Kidney tubule cell (primary cell): ENCODE measurements around the gene EGLN3.

Experiments used
- DNase-seq: peaks from one replicate; pipeline ENCODE4 v3.0.0-alpha.2; 2018; ENCODE audit warnings: low spot score

The EGLN3 gene

DNA sequence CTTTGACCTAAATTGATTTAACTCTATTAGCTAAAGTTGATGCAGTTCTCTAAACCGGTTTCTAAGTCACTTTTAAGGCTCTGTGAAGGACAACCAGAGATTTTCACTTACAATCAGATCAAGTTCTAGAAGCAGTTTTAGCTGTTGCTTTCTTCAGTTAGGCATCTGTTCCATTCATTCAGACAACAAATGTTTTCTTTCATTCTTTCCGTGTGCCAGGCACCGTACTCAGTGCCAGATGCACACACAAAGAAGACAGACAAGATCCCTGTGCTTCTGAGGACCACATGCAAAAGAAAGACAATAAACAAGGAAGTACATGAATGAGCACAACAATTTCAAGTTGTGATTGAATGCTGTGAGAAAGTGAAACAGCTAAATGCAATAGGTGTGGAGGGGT is 11.1 kb upstream of the EGLN3 start:
- no peak for DNase-seq

DNA sequence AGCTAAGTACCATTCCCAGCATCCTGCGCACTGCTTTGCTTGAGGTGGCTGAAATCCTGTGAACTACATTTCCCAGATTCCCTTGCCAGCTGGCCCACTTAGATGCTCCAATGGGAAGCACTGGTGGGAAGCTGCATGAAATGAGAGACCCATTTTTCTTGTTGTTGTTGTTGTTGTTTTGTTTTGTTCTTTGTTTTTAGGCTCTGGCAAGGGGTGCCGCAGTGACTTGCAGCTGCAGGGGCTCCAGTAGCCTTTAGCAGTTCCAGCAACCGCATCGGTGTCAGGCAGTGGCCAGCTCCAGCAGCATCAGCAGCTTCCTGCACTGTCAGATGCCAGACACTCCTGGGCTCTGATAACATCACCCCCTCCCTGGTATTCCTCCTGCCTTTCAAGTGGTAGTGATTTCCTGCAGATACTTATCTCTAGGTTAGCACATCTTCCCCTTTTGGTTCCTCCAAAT is 8.8 kb upstream of the EGLN3 start:
- no peak for DNase-seq

DNA sequence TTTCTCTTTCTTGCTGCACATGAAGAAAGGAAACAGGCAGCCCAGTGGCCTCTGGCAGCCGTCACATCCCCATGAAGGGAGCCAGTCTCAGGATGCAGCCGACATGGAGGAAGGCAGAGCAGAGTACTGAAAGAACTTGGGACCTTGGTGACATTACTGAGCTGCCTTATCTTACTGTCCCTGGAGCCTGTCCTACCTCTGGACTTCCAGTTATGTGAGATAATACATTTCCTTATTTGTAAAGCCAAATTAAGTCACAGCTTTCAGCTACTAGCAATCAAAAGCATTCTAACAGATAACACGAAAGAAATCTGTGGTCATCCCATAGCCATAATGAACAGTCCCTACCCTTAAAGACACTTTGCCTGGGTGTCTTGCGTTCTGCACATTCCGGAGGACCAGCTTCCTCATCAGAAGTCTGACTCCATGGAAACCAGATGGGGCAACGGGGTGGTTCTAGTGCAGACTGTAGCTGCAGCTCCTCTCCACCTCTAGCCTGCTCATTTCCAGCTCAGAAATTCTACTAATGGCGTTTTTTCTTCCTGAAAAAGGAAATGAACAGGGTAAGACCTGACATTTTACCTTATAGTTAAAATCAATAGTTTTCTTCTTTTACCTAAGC is 7.8 kb upstream of the EGLN3 start:
- DNase-seq: no peak

DNA sequence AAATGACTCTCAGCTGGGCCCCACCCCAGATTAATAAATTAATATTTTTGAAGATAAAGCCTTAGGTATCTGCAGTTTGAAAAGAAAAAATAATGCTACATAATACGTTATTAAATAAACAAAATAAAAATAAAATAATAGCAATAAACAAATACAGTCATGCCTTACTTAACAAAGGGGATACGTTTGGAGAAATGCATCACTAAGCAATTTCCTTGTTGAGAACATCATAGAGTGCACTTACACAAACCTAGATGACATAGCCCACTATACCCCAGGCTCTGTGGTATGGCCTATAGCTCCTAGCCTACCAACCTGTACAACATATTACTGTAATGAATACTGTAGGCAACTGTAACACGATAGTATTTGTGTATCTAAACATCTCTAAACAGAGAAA is 7.1 kb upstream of the EGLN3 start:
- no peak for DNase-seq

DNA sequence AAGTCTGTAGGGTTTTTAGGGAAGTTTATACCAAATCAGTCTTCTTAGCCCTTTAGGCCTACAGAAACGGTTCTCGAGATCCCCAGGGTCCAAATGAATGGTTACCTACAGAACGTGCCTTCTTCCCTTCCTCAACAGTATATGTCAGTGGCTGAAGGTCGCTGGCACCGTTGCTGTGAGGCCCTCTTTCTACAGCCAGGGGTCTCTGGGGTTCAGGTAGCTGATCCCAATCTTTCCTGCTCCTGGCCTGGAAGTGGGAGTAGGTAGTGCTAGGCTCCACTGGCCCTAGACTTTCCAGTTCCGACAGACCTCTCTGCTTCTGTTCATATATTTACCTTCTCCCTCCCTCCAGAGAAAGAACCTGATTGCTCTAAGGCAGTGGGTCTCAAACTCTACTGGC is 6.4 kb upstream of the EGLN3 start:
- DNase-seq: no peak

DNA sequence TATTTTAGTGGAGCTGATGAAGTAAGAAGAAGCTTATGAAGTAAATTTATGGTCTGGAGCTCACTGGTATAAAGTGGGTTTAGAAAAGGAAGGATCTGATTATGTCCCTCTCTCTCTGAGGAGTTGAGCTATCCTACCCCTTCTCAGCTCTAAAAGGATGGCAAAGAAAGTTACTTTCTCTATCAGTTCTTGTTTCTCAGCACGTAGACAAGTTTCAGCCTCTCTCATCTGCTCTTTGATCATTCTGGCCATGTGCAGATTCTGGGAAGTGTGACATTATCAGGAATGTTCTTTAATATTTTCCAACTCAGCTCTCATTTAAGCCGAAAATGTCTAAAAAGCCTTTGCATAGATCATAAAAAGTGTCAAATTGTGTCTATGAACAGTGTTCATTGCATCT is 5.8 kb upstream of the EGLN3 start:
- no peak for DNase-seq

DNA sequence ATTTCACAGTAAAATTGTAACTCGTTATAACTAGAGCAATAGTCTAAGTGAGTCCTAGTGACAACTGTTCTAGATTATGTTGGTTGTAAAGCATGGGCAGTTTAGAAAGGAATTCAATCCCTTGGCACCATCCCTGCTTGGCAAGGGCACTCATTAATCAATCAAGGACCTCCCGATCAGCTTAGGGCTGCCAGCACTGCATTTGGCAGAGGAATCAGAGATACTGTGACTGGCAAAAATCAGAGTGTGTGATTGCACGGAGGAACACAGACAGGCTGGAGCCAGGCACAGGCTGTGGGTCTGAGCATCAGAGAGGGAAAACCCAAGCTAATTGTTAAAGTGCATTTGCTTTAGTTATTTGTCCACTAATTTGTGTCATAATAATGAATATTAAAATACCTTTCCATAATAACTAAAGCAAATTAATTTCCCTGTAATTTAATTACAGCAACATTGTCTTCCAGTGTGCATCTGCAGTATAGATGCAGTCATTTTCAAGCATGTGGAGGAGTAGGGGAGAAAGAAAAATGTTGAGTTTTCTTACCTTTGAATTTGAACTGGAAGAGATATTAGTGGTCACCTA is 3.2 kb upstream of the EGLN3 start:
- no peak for DNase-seq

DNA sequence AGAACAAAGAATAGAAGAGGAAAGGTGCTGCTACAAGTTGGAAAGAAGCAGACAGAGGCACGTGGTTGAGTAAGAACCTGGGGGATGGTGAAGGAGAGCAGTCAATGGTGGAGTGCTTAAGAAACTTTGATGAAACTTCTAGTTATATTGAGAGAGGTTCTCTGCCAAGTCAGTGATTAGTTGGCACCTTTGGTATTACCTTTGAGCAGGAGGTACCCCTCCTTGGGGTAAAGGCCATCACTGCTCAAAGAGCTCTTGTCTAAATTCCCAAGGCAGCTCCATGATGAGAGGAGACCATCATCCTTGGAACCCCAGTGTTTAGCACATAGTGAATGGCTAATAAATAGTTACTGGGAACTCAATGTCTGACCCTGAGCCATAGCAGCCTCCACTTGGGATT is 1.7 kb upstream of the EGLN3 start:
- DNase-seq: no peak

DNA sequence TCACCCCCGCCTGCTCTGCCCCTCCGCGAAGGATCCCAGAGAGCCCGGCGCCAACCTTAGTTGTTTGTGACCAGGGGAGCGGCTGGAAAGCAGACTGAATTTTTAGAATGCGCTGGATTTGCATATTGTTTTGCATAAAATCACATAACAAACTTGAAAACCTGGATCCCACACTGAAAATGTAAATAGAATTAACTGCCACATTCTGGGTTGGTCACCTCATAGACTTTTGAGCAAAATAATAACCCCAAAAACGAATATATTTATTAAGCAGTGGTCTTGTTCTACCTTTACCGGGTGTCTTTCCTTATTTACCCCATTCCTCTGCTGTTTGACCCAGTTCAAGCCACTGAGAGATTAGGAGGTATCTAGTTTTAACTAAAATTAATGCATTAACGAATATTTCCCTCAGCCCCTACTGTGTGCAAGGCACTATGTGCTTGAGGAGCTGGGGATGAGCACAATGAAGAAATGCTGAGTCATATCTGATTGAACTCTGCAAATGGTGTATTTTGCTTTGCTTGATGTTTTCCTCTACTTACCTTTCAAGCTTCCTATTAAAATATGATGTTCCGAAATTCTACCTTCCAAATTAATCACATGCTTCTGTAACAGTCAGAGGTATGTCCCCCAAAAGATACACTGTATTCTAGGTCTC is 438 bp upstream of the EGLN3 start:
- DNase-seq: no peak

DNA sequence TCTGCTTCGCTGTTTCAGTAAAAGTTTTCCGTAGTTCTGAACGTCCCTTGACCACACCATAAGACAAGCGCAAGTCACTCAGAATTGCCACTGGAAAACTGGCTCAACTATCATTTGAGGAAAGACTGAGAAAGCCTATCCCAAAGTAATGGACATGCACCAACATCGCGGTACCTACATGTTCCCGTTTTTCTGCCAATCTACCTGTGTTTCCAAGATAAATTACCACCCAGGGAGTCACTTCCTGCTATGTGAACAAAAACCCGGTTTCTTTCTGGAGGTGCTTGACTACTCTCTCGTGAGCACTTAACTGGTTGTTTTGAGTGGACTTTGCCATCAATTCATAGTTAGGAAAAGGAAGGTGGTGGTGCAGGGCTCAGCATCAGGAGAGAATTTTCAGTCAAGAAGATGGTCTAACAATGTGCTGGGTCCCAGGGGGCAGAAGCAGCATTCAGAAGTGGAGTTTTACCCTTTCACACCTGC is 1.4 kb downstream of the EGLN3 start:
- peak; percentile 47 for DNase-seq

DNA sequence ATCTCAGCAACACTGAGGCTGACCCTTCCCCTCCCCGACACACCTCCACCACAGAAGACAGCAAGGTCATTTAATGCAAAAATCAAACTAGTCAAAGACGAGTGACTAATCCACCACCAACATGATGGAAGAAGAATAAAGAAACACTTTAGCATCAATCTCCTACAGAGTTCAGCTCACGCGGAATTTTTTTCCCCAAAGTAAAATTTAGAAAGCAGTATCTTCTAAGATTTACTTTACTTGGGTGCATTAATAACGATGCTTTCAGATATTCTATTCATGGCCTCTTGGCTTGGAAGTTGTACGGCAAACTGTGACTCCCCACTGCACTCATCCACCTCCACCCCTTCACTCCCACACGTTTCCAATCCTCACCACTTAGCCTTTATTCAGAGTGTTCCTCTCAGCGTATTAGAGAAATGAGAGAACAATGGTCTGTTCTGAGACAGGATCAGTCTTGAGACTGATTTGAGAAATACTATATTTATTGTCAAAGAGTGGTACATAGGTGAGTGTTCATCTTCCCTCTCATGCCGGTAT is 1.9 kb downstream of the EGLN3 start:
- no peak for DNase-seq

DNA sequence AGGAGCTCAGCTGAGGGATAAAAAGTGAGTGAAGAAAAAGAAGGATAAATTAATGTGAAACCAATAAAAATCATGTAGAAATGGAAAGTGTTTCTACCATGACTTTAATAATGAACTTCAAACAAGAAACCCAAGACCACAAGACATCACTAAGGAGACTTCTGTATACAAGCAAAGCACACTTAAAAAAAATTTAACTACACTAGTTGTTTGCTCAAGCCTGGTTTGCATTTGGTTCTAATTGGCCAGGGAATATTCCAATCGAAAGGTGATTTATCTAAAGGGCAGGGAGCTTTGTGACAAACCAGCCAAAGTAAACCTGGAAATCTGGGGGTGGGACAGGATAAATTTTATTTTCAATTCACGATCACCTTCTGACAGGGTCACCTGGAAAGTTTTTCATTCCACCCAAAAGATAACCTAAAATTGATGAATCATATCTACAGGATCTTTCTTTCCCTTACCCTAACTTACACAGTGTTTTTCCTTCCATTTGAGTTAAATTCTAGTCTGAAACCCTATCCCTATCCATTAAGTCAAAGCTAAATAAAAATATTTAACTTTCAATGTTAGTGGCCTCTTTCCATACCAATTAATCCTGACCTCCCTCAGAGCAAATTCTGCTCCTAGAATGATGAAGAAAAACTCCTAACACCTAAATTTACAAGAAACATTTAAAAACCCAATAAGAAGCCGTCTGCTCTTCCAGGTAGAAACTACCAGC is 2.6 kb downstream of the EGLN3 start:
- DNase-seq: no peak

DNA sequence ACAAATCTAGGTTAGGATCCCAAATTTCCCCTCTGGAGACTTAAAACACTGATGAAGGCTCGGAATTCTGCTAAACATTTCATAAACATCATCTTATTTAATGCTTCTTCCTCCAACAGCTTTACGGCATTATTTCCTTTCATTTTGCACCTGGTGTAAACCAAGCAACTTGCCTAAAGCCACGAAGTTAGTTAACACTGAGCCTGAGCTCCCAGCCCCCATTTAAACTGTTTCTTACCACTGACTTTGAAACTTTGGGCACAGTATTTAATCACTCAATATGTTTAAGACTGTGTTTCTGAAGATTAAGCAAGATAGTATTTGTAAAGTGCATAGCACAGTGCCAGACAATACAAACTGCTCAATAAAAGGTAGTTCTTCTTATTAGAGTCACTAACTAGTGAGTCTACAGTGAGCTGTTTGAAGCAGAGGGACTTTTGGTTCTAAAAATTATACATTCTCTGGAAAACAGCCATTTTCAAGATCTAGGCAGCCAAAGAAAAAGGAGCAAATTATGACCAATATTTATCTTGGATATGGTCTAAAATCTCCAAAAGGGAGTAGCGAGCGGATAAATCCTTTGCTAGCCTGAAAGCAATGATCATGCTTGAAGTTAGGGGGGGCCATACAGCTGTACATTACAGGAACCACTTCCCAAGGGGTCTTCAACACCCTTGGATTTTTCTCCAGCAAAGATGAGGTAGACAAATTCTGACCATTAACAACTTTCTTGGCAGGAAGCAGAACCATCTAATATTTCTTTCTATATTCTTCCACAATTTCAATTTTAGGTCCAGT is 4.0 kb downstream of the EGLN3 start:
- DNase-seq: no peak

DNA sequence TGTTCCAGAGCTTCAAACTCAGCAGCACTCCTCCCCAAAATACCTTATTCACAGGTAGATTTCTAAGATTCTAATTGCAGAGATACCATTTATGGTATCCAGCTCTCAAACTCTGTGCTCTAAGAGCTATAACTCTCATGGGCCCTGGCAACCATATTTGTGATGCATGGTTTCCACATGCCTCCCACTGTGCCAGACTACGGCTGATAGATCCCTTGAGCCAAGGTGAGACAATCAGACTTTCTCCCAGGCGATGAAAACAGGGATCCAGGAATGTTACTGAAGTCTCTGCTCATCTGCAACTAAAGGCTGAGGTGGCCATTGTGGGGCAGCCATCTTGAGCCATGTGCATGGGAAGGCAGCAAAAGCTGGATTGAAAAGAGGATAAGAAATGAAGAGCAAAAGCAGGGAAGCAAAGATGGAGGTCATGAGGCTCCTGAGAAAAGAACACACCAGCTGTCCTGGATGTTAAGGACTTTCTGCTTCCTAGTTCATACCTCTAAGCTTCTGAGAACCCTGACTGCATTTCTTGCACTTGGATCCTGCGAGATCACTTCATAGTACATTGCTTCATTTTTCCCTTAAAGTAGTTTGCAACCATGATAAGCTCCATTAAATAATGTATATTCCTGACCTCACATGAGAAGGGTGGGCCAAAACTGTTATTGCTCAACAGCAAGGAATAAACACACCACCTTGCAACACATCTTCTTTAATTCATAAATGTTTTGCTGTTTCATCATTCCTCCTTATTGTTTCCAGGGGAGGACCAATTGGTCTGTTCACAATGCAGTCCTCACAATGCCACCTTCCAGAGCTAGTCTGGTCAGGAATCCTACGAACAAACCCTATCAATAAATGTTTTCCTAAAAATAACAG is 5.4 kb downstream of the EGLN3 start:
- DNase-seq: no peak

DNA sequence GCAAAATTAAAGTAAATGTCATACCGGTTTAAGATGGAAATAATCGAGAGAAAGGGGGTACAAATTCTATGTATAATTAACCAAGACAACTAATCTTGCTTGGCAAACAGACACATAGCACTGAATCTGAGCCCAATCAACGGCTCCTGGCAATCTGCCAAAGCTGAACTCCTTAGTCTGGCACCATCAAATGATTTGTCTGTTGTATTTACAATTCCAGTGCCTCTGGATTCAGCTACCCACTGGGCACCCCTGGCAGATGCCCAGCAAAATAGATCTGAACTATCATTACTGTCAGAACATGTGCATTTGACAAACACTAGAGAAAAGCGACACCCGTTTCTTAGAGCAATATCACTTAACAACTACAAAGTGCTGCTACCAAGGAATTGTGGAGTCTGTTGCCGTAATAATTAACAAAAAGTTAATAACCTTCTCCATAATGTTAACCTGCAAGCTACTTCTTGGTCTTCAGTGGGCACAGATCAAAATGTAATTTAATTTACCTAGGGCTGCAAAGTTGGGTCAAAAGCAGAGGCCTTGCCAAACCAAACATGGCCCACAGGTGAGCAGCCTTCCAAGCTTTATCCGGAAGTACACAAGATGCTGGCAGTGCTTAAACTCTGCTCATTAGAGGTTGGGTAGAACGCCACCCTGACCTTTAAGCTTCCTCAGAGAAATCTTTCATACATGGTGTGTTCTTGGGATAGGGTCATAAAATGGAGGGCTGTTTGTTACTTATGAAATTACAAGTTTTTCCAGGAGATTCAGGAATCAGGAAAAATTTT is 7.6 kb downstream of the EGLN3 start:
- peak; percentile 55 for DNase-seq

DNA sequence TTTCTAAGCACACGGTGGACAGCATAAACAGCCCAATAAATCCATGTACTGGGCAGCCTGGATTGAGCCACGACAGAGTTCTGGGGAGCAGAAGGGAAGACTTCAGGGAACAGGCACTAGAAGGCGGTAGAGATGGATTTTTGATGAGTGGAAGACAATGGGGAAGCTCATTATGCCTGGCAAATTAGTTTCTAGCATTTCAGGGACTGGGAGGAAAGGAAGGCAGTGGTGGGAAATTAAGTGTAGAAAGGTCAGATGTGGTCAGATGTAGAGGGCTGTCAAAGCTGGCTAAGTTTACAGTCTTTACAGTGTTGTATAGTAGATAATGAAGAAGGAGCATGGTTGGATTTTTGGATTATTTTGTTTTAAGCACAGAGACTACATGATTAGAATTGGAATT is 9.2 kb downstream of the EGLN3 start:
- DNase-seq: no peak

DNA sequence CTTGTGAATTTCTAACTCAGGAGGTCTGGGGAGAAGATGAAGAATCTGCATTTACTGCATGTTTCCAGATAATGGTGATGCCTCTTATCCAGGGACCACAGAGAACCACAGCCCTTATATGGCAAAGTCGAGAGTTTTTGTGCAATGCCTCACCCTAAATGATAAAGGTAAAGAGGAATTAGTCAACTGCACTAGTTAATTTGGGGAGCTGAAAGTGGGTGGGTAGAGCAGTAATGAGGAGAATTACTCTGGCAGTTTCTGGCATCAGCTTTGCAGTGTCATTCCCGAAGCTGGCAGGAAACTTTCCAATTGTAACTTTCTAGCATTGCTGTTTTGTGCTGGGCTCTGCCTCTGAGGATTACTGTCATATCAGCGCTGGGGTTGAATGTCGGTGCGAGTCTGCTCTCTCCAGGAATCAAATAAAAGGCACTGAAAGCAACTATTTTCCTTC is 10.3 kb downstream of the EGLN3 start:
- no peak for DNase-seq

DNA sequence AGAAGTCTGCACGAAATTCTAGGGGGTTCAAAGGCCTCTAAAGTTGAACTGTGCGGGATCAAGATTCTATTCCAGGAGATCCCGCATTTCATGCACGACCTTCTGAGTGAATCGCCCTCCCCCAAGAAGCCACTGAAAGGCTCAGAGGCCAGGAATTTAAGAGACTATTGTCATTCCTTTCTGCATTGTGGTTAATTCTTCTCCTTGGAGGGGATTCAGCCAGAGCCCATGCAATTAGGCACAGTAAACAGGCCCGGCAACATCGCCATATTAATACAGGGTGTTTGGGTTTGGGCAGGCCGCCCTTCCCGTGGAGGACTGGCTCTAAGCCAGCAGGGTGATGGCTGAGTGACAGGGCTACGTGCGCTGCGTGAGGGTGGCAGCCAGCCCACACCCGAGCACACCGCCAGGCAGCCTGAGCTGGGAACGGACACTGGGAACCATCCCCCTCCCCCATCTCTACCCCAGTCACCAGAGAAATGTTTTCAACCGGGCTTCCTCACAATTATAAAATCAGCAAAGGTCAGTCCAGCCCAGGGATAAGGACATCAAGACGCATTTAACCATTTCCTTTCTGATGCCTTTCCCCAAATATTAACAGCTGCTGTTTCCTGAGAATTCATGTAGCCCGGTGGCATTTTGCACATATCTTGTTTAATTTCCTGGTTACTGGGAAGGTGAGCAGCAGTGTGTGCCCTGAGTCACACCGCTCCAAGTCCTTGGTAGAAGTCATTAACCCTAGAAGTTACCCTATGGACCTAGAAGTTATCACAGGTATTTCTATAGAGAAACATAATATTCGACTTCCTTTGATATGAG is 12.5 kb downstream of the EGLN3 start:
- peak; percentile 92 for DNase-seq

DNA sequence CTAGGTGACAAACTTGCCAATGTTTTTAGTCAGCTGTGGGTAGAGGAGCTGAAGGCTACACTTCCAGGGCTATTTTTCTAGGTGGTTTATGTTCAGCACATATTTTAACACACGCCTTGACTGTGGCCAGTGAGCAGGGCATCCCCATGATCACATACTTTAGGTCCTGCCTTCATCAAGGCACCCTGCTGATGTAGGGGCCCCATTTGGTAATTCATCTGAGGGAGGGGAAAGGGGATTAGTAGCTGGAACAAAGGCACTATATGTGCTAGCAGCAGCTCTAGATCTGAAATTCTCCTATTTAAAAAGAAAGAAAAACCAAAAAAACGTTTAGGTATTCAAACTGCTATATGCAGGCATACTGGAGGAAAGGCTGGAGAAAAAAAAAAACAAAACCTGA is 14.5 kb downstream of the EGLN3 start:
- no peak for DNase-seq
